SK-N-SH (cell line): Measurements from ENCODE around the gene MRPS34. TPM values are rescaled to one million over a fixed set of nuclear protein-coding genes. Genes with fewer than 3 reads are reported as not detected.

Source experiments
- CTCF ChIA-PET: fragments of 300-600, 350-600 bp; formaldehyde crosslinking; extraction: SDS; loops from one replicate; lab custom pipeline; 2021; lab: Yijun Ruan, JAX
- POLR2A ChIA-PET: fragments of 350-600 bp; sonication (Branson Sonifier 250); formaldehyde crosslinking; extraction: SDS; loops from one replicate; lab custom pipeline; 2020; ENCODE audit warnings: antibody characterized with exemption, inconsistent platforms; lab: Yijun Ruan, JAX
- DNase-seq: peaks from one replicate; pipeline ENCODE4 v3.0.0; 2012
- H2AFZ ChIP-seq: fragments of 200-600 bp; sonication (generic); 2 replicates; pipeline ENCODE4 v1.8.1; 2016; ENCODE audit warnings: antibody characterized with exemption, mild to moderate bottlenecking, low read depth
- H3F3A ChIP-seq: fragments of 200-600 bp; sonication (generic); replicated peaks from 2 replicates; pipeline ENCODE3; 2016; ENCODE audit warnings: antibody characterized with exemption, mild to moderate bottlenecking; ENCODE audit not compliant: insufficient read depth
- H3K27ac ChIP-seq, 2 experiments: fragments of 200-500 bp in 1 of 2; fragments of 200-600 bp in 1 of 2; sonication (Bioruptor generic) in 1 of 2; sonication (generic), shearing (Covaris generic) in 1 of 2; 2 replicates each; pipeline versions ENCODE4 v1.5.1 to v1.6.1; 2014 to 2016; ENCODE audit warnings: low read depth in 2 of 2, inconsistent platforms in 1 of 2, low read length in 1 of 2, mild to moderate bottlenecking in 1 of 2, mixed read lengths in 1 of 2
- H3K27me3 ChIP-seq: fragments of 200-600 bp; sonication (generic), shearing (Covaris generic); 2 replicates; pipeline ENCODE4 v1.6.1; 2016; ENCODE audit warnings: mixed run types; ENCODE audit not compliant: insufficient read depth
- H3K36me3 ChIP-seq, 2 experiments: fragments of 200-500 bp in 1 of 2; fragments of 200-600 bp in 1 of 2; sonication (Bioruptor generic) in 1 of 2; sonication (generic) in 1 of 2; replicated peaks in 1 of 2; 2 replicates each; pipeline versions ENCODE3 to v1.5.1; 2014 to 2016; ENCODE audit warnings: low read length in 1 of 2, mild to moderate bottlenecking in 1 of 2; ENCODE audit not compliant: insufficient read depth in 2 of 2, control insufficient read depth in 1 of 2
- H3K4me1 ChIP-seq, 2 experiments: fragments of 200-500 bp in 1 of 2; fragments of 200-600 bp in 1 of 2; sonication (Bioruptor generic) in 1 of 2; sonication (generic), shearing (Covaris generic) in 1 of 2; 2 replicates each; pipeline versions ENCODE4 v1.5.1 to v1.6.1; 2014 to 2016; ENCODE audit warnings: low read depth in 1 of 2, low read length in 1 of 2, mixed run types in 1 of 2; ENCODE audit not compliant: insufficient read depth in 2 of 2, control insufficient read depth in 1 of 2
- H3K4me2 ChIP-seq: fragments of 200-600 bp; sonication (generic), shearing (Covaris generic); 2 replicates; pipeline ENCODE4 v1.6.1; 2017; ENCODE audit warnings: mixed run types
- H3K4me3 ChIP-seq, 2 experiments: fragments of 200-500 bp in 1 of 2; fragments of 200-600 bp in 1 of 2; sonication (Bioruptor generic) in 1 of 2; sonication (generic), shearing (Covaris generic) in 1 of 2; 2 replicates each; pipeline versions ENCODE4 v1.5.1 to v1.8.1; 2014 to 2016; ENCODE audit warnings: low read depth in 2 of 2, inconsistent platforms in 1 of 2, low read length in 1 of 2, mild to moderate bottlenecking in 1 of 2, mixed read lengths in 1 of 2, moderate library complexity in 1 of 2
- H3K79me2 ChIP-seq: fragments of 200-600 bp; sonication (generic); 2 replicates; pipeline ENCODE4 v1.8.1; 2017; ENCODE audit warnings: mild to moderate bottlenecking; ENCODE audit not compliant: insufficient read depth
- H3K9ac ChIP-seq: fragments of 200-600 bp; sonication (generic); 2 replicates; pipeline ENCODE4 v1.6.1; 2017; ENCODE audit warnings: mixed run types
- H3K9me2 ChIP-seq: fragments of 200-600 bp; sonication (generic); 2 replicates; pipeline ENCODE4 v1.6.1; 2017; ENCODE audit warnings: mixed run types
- H3K9me3 ChIP-seq: fragments of 200-600 bp; sonication (generic); 2 replicates; pipeline ENCODE4 v1.6.1; 2017; ENCODE audit warnings: mixed run types, mild to moderate bottlenecking, moderate library complexity
- H4K20me1 ChIP-seq: fragments of 200-600 bp; sonication (generic); 2 replicates; pipeline ENCODE4 v1.6.1; 2017; ENCODE audit warnings: mild to moderate bottlenecking, mixed run types; ENCODE audit not compliant: insufficient read depth
- CHD2 ChIP-seq: fragments of 150-350 bp; IDR thresholded peaks from 2 replicates; pipeline ENCODE4 v1.6.1; 2018; ENCODE audit warnings: low read length; ENCODE audit not compliant: partially characterized antibody
- EP300 ChIP-seq, 2 experiments: IDR thresholded peaks; 2 replicates each; pipeline versions ENCODE4 v1.4.0 to v1.6.1; 2012; ENCODE audit warnings: borderline replicate concordance in 1 of 2, low read depth in 1 of 2, low read length in 1 of 2
- EZH2phosphoT487 ChIP-seq: fragments of 200-600 bp; sonication (generic); IDR thresholded peaks from 2 replicates; pipeline ENCODE4 v1.6.1; 2017; ENCODE audit warnings: low read depth, mixed run types, mild to moderate bottlenecking, antibody characterized with exemption, moderate library complexity, borderline replicate concordance
- FOXJ3 ChIP-seq: sonication (generic); formaldehyde crosslinking; IDR thresholded peaks from 2 replicates; pipeline ENCODE4 v1.5.1; 2020; ENCODE audit warnings: mild to moderate bottlenecking, missing genetic modification reagents
- FOXM1 ChIP-seq: IDR thresholded peaks from 2 replicates; pipeline ENCODE4 v1.4.0; 2012; ENCODE audit warnings: low read depth, mild to moderate bottlenecking
- GATA2 ChIP-seq: sonication (generic); formaldehyde crosslinking; IDR thresholded peaks from 2 replicates; pipeline ENCODE4 v1.5.0; 2020; ENCODE audit warnings: mild to moderate bottlenecking, missing genetic modification reagents
- MEF2A ChIP-seq: IDR thresholded peaks from 2 replicates; pipeline ENCODE4 v1.4.0; 2012; ENCODE audit warnings: low read depth, borderline replicate concordance
- PBX3 ChIP-seq: IDR thresholded peaks from 2 replicates; pipeline ENCODE4; 2012
- POLR2AphosphoS5 ChIP-seq: IDR thresholded peaks from 2 replicates; pipeline ENCODE4 v1.6.1; 2012; ENCODE audit warnings: low read depth, low read length
- SMC3 ChIP-seq: IDR thresholded peaks from 2 replicates; pipeline ENCODE4 v1.6.1; 2012; ENCODE audit warnings: low read depth, low read length, improper control_type of control experiment
- TCF12 ChIP-seq: IDR thresholded peaks from 2 replicates; pipeline ENCODE4 v1.4.0; 2012
- TEAD4 ChIP-seq: IDR thresholded peaks from 2 replicates; pipeline ENCODE4 v1.4.0; 2012; ENCODE audit warnings: mild to moderate bottlenecking, borderline replicate concordance; ENCODE audit not compliant: insufficient read depth
- YY1 ChIP-seq: IDR thresholded peaks from 2 replicates; pipeline ENCODE4 v1.4.0; 2012; ENCODE audit warnings: low read depth, mild to moderate bottlenecking
- ZBTB33 ChIP-seq: IDR thresholded peaks from 2 replicates; pipeline ENCODE4 v1.4.0; 2012; ENCODE audit warnings: low read depth, borderline replicate concordance
- WGBS: methylation state at CpG from one replicate; pipeline ENCODE4 v1.1.6; 2017; ENCODE audit warnings: low lambda C conversion rate; 5-methylcytosine and 5-hydroxymethylcytosine counted together
- polyA plus RNA-seq, 3 experiments: library from polyadenylated mRNA; depleted of rRNA; stranded (reverse); fragments of >200 nt; gene quantifications; 2 replicates each; pipeline ENCODE4 v1.2.3, GENCODE V29; 2012
- TF ChIP-seq, protein P1 (sequence below): fragments of 150-350 bp; IDR thresholded peaks from 2 replicates; pipeline ENCODE4 v1.6.1; 2016; ENCODE audit warnings: mild to moderate bottlenecking, low read depth, low read length
- TF ChIP-seq, protein P2 (sequence below): IDR thresholded peaks from 2 replicates; pipeline ENCODE4 v1.6.1; 2012; ENCODE audit warnings: mild to moderate bottlenecking, low read depth, low read length, moderate library complexity

The MRPS34 gene
- polyA plus RNA-seq, 1 of the 3 experiments (the other 2 are of a cell fraction), result 156 TPM

DNA sequence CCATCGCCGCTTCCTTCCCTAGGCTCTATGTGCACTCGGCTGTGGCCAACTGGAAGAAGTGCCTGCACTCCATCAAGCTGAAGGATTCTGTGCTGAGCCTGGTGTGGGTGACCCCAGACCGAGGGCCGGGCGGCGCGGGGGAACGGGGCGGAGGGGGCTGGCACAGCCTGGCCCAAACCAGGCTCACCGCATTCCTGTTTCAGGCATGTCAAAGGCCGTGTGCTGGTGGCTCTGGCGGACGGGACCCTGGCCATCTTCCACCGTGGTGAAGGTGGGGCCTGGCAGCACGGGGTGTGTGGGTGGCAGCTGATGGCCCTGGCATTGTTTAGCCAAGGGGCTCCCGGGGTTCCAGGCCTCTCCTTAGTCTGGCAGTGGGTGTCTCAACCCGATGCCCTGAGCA, 6.2 kb downstream of the MRPS34 start:
- no peak for DNase-seq
- no peaks in the 10 kb centered on the region for H3K79me2 ChIP-seq
- H3K4me3 ChIP-seq, result no peak overlapping the region
- no peak overlapping the region for H3K4me2 ChIP-seq
- CTCF ChIA-PET, result no interaction called here
- H3K36me3 ChIP-seq, result peaks cover 6 to 71% of the 10 kb centered on the region in 2 experiments
- H3K9ac ChIP-seq, result no peak overlapping the region
- no peaks in the 10 kb centered on the region for H3K9me3 ChIP-seq
- H2AFZ ChIP-seq, result no peak overlapping the region
- WGBS, result 87% methylated on average over 7 of the region's 18 CpGs
- H3K4me1 ChIP-seq, result peaks cover 0 to 12% of the 10 kb centered on the region in 2 experiments; a peak in 1 of 4 replicates
- H3K27ac ChIP-seq, result no peak overlapping the region
- peaks cover 5% of the 10 kb centered on the region for H3F3A ChIP-seq
- POLR2A ChIA-PET, result no interaction called here
- TF ChIP-seq PBX3, result no peak
- no peak for TF ChIP-seq CHD2
- TF ChIP-seq GATA2 (CRISPR knock-in tag), result no peak
- TF ChIP-seq, protein P1, sequence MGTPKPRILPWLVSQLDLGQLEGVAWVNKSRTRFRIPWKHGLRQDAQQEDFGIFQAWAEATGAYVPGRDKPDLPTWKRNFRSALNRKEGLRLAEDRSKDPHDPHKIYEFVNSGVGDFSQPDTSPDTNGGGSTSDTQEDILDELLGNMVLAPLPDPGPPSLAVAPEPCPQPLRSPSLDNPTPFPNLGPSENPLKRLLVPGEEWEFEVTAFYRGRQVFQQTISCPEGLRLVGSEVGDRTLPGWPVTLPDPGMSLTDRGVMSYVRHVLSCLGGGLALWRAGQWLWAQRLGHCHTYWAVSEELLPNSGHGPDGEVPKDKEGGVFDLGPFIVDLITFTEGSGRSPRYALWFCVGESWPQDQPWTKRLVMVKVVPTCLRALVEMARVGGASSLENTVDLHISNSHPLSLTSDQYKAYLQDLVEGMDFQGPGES, result no peak
- TF ChIP-seq MEF2A, result no peak
- TF ChIP-seq, protein P2, sequence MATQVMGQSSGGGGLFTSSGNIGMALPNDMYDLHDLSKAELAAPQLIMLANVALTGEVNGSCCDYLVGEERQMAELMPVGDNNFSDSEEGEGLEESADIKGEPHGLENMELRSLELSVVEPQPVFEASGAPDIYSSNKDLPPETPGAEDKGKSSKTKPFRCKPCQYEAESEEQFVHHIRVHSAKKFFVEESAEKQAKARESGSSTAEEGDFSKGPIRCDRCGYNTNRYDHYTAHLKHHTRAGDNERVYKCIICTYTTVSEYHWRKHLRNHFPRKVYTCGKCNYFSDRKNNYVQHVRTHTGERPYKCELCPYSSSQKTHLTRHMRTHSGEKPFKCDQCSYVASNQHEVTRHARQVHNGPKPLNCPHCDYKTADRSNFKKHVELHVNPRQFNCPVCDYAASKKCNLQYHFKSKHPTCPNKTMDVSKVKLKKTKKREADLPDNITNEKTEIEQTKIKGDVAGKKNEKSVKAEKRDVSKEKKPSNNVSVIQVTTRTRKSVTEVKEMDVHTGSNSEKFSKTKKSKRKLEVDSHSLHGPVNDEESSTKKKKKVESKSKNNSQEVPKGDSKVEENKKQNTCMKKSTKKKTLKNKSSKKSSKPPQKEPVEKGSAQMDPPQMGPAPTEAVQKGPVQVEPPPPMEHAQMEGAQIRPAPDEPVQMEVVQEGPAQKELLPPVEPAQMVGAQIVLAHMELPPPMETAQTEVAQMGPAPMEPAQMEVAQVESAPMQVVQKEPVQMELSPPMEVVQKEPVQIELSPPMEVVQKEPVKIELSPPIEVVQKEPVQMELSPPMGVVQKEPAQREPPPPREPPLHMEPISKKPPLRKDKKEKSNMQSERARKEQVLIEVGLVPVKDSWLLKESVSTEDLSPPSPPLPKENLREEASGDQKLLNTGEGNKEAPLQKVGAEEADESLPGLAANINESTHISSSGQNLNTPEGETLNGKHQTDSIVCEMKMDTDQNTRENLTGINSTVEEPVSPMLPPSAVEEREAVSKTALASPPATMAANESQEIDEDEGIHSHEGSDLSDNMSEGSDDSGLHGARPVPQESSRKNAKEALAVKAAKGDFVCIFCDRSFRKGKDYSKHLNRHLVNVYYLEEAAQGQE, result no peak
- no peak for TF ChIP-seq FOXM1
- no peak for TF ChIP-seq TCF12
- TF ChIP-seq YY1, result no peak
- TF ChIP-seq TEAD4, result no peak
- no peak for TF ChIP-seq EZH2phosphoT487
- H3K27me3 ChIP-seq, result no peaks in the 10 kb centered on the region
- 0 out of 2 replicates have a peak, but pooled peaks cover 5% of the 10 kb centered on the region for H4K20me1 ChIP-seq
- no peaks in the 10 kb centered on the region for H3K9me2 ChIP-seq

DNA sequence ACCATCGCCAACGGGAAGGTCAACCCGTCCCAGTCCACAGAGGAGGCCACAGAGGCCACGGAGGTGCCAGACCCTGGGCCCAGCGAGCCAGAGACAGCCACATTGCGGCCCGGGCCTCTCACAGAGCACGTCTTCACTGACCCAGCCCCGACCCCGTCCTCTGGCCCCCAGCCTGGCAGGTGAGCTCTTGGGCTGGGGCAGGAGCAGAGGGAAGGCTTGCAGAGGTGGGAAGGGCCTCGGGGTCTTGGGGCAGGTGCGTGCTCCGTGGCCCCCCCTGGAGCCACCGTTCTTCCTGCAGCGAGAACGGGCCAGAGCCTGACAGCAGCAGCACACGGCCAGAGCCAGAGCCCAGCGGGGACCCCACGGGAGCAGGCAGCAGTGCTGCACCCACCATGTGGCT, 6.7 kb downstream of the MRPS34 start:
- H3K9me2 ChIP-seq, result no peaks in the 10 kb centered on the region
- no peak overlapping the region for H3K4me3 ChIP-seq
- no peak overlapping the region for H3K27ac ChIP-seq
- TF ChIP-seq EP300 (IDR thresholded peaks at IDR 0.05; ENCODE audit: borderline replicate concordance in 1 of 2, low read depth in 1 of 2, low read length in 1 of 2) (no peak), POLR2AphosphoS5 (no peak), ZBTB33 (no peak), TEAD4 (no peak), FOXJ3 (CRISPR knock-in tag) (no peak), MEF2A (no peak), SMC3 (no peak)
- ChIA-PET CTCF (interaction anchor here (1.3 to 1.8 kb wide), 2 partner anchors 43 to 60 kb away, joined by 4 to 8 read pairs; partner anchors contain the start of gene MAPK8IP3), POLR2A (no interaction called here)
- no peaks in the 10 kb centered on the region for H3K79me2 ChIP-seq
- no peak overlapping the region for H3K9ac ChIP-seq
- no peaks in the 10 kb centered on the region for H3K27me3 ChIP-seq
- H3K36me3 ChIP-seq, result peaks cover 6 to 73% of the 10 kb centered on the region in 2 experiments
- H2AFZ ChIP-seq, result no peak overlapping the region
- H3K4me1 ChIP-seq, result peaks cover 0 to 12% of the 10 kb centered on the region in 2 experiments; a peak in 1 of 4 replicates
- no CpG with 5 or more reads among the region's 19 CpGs for WGBS
- H3K9me3 ChIP-seq, result no peaks in the 10 kb centered on the region
- peaks cover 5% of the 10 kb centered on the region for H3F3A ChIP-seq
- H4K20me1 ChIP-seq, result 0 out of 2 replicates have a peak, but pooled peaks cover 5% of the 10 kb centered on the region
- H3K4me2 ChIP-seq, result no peak overlapping the region
- DNase-seq, result no peak
